ENCODE data around the gene WDPCP.
"Not testable (repeated sequence)": the region's sequence is repeated elsewhere in the genome, so short reads cannot be mapped to it uniquely, and the experiment has no call there.

The WDPCP gene

GRCh38 chr2:63326473-63326872 lies 261.8 kb downstream of the WDPCP start:
- no peak overlapping the region for H3K27ac Mint-ChIP-seq
- H3K27me3 Mint-ChIP-seq, result no peaks in the 10 kb centered on the region
- peaks cover 0 to 2% of the 10 kb centered on the region in 2 donors for H3K9me3 Mint-ChIP-seq
- ATAC-seq (replicated peaks), result no peak
- H3K36me3 Mint-ChIP-seq (ENCODE audit: insufficient read depth), result no peaks in the 10 kb centered on the region
- no peak for DNase-seq
- no peak overlapping the region for H3K4me3 Mint-ChIP-seq
- H3K4me1 Mint-ChIP-seq (ENCODE audit: low read depth in 2 of 2), result no peaks in the 10 kb centered on the region

GRCh38 chr2:63323662-63324061 lies 264.6 kb downstream of the WDPCP start:
- not testable (repeated sequence) for H3K9me3 Mint-ChIP-seq; ATAC-seq (replicated peaks); H3K4me1 Mint-ChIP-seq (ENCODE audit: low read depth in 2 of 2); DNase-seq; H3K36me3 Mint-ChIP-seq (ENCODE audit: insufficient read depth); H3K4me3 Mint-ChIP-seq; H3K27me3 Mint-ChIP-seq; H3K27ac Mint-ChIP-seq

GRCh38 chr2:63321973-63322372 lies 266.3 kb downstream of the WDPCP start:
- H3K27ac Mint-ChIP-seq; H3K36me3 Mint-ChIP-seq (ENCODE audit: insufficient read depth); H3K27me3 Mint-ChIP-seq; DNase-seq; H3K4me3 Mint-ChIP-seq; ATAC-seq (replicated peaks); H3K4me1 Mint-ChIP-seq (ENCODE audit: low read depth in 2 of 2); H3K9me3 Mint-ChIP-seq: not testable (repeated sequence)

- ATAC-seq (replicated peaks) (no peak), DNase-seq (no peak)
- H3K9me3 Mint-ChIP-seq, result peaks cover 0 to 2% of the 10 kb centered on the region in 2 donors
- H3K4me1 Mint-ChIP-seq (ENCODE audit: low read depth in 2 of 2), result peaks cover 0 to 4% of the 10 kb centered on the region in 2 donors
- no peaks in the 10 kb centered on the region for H3K36me3 Mint-ChIP-seq (ENCODE audit: insufficient read depth)
- no peaks in the 10 kb centered on the region for H3K27me3 Mint-ChIP-seq
- no peak overlapping the region for H3K27ac Mint-ChIP-seq
- no peak overlapping the region for H3K4me3 Mint-ChIP-seq
Measured at GRCh38 chr2:63320669-63321068, 267.6 kb downstream of the WDPCP start.

GRCh38 chr2:63310614-63311013 lies 277.7 kb downstream of the WDPCP start:
- Mint-ChIP-seq H3K36me3 (ENCODE audit: insufficient read depth) (peaks cover 2% of the 10 kb centered on the region), H3K27me3 (no peaks in the 10 kb centered on the region), H3K4me3 (no peak overlapping the region), H3K4me1 (ENCODE audit: low read depth in 2 of 2) (no peaks in the 10 kb centered on the region), H3K27ac (no peak overlapping the region), H3K9me3 (peaks cover 8 to 11% of the 10 kb centered on the region in 2 donors)
- no peak for DNase-seq
- no peak for ATAC-seq (replicated peaks)

- Mint-ChIP-seq H3K27ac (no peak overlapping the region), H3K4me3 (no peak overlapping the region), H3K4me1 (ENCODE audit: low read depth in 2 of 2) (peaks cover 0 to 2% of the 10 kb centered on the region in 2 donors), H3K27me3 (no peaks in the 10 kb centered on the region), H3K9me3 (peaks cover 15 to 34% of the 10 kb centered on the region in 2 donors), H3K36me3 (ENCODE audit: insufficient read depth) (no peaks in the 10 kb centered on the region)
- DNase-seq (no peak), ATAC-seq (replicated peaks) (no peak)
Measured at GRCh38 chr2:63301481-63301880, 286.8 kb downstream of the WDPCP start.

- Mint-ChIP-seq H3K4me3 (no peak overlapping the region), H3K4me1 (ENCODE audit: low read depth in 2 of 2) (peaks cover 0 to 2% of the 10 kb centered on the region in 2 donors), H3K27ac (no peak overlapping the region), H3K9me3 (peaks cover 15 to 38% of the 10 kb centered on the region in 2 donors), H3K27me3 (no peaks in the 10 kb centered on the region), H3K36me3 (ENCODE audit: insufficient read depth) (no peaks in the 10 kb centered on the region)
- DNase-seq (no peak), ATAC-seq (replicated peaks) (no peak)
Measured at GRCh38 chr2:63300835-63301234, 287.4 kb downstream of the WDPCP start.

GRCh38 chr2:63287956-63288355 lies 300.3 kb downstream of the WDPCP start:
- peaks cover 11 to 16% of the 10 kb centered on the region in 2 donors for H3K9me3 Mint-ChIP-seq
- no peaks in the 10 kb centered on the region for H3K27me3 Mint-ChIP-seq
- no peak overlapping the region for H3K4me3 Mint-ChIP-seq
- H3K36me3 Mint-ChIP-seq (ENCODE audit: insufficient read depth), result no peaks in the 10 kb centered on the region
- DNase-seq, result no peak
- ATAC-seq (replicated peaks), result no peak
- H3K4me1 Mint-ChIP-seq (ENCODE audit: low read depth in 2 of 2), result no peaks in the 10 kb centered on the region
- no peak overlapping the region for H3K27ac Mint-ChIP-seq

GRCh38 chr2:63286520-63286919 lies 301.8 kb downstream of the WDPCP start:
- peaks cover 11 to 16% of the 10 kb centered on the region in 2 donors for H3K9me3 Mint-ChIP-seq
- H3K4me3 Mint-ChIP-seq; DNase-seq; H3K27ac Mint-ChIP-seq; H3K36me3 Mint-ChIP-seq (ENCODE audit: insufficient read depth); H3K4me1 Mint-ChIP-seq (ENCODE audit: low read depth in 2 of 2); H3K27me3 Mint-ChIP-seq; ATAC-seq (replicated peaks): not testable (repeated sequence)

GRCh38 chr2:63283273-63283672 lies 305.0 kb downstream of the WDPCP start:
- no peak for DNase-seq
- Mint-ChIP-seq H3K27ac (no peak overlapping the region), H3K4me3 (no peak overlapping the region), H3K9me3 (peaks cover 19 to 37% of the 10 kb centered on the region in 2 donors), H3K27me3 (no peaks in the 10 kb centered on the region), H3K36me3 (ENCODE audit: insufficient read depth) (no peaks in the 10 kb centered on the region), H3K4me1 (ENCODE audit: low read depth in 2 of 2) (peaks cover 2 to 6% of the 10 kb centered on the region in 2 donors)
- ATAC-seq (replicated peaks), result no peak

GRCh38 chr2:63272560-63272959 lies 315.7 kb downstream of the WDPCP start:
- no peaks in the 10 kb centered on the region for H3K36me3 Mint-ChIP-seq (ENCODE audit: insufficient read depth)
- no peak for ATAC-seq (replicated peaks)

GRCh38 chr2:63270717-63271116 lies 317.6 kb downstream of the WDPCP start:
- ATAC-seq (replicated peaks), result no peak
- no peak for DNase-seq
- Mint-ChIP-seq H3K27me3 (no peaks in the 10 kb centered on the region), H3K36me3 (ENCODE audit: insufficient read depth) (no peaks in the 10 kb centered on the region), H3K4me1 (ENCODE audit: low read depth in 2 of 2) (no peaks in the 10 kb centered on the region), H3K27ac (no peak overlapping the region), H3K9me3 (peaks cover 18 to 45% of the 10 kb centered on the region in 2 donors), H3K4me3 (no peak overlapping the region)

More at GRCh38 chr2:63272560-63272959, 315.7 kb downstream of the WDPCP start:
- no peak overlapping the region for H3K27ac Mint-ChIP-seq
- DNase-seq, result no peak
- no peaks in the 10 kb centered on the region for H3K27me3 Mint-ChIP-seq
- no peak overlapping the region for H3K4me3 Mint-ChIP-seq
- H3K4me1 Mint-ChIP-seq (ENCODE audit: low read depth in 2 of 2), result peaks cover 0 to 2% of the 10 kb centered on the region in 2 donors
- H3K9me3 Mint-ChIP-seq, result peaks cover 21 to 56% of the 10 kb centered on the region in 2 donors

GRCh38 chr2:63268946-63269345 lies 319.3 kb downstream of the WDPCP start:
- Mint-ChIP-seq H3K4me1 (ENCODE audit: low read depth in 2 of 2) (peaks cover 0 to 3% of the 10 kb centered on the region in 2 donors), H3K36me3 (ENCODE audit: insufficient read depth) (no peaks in the 10 kb centered on the region), H3K4me3 (no peak overlapping the region), H3K27ac (no peak overlapping the region), H3K9me3 (peaks cover 12 to 29% of the 10 kb centered on the region in 2 donors), H3K27me3 (no peaks in the 10 kb centered on the region)
- DNase-seq, result no peak
- ATAC-seq (replicated peaks), result no peak

- Mint-ChIP-seq H3K9me3 (no peaks in the 10 kb centered on the region), H3K36me3 (ENCODE audit: insufficient read depth) (no peaks in the 10 kb centered on the region), H3K27ac (no peak overlapping the region), H3K4me3 (no peak overlapping the region), H3K27me3 (no peaks in the 10 kb centered on the region), H3K4me1 (ENCODE audit: low read depth in 2 of 2) (peaks cover 3% of the 10 kb centered on the region in 2 donors)
- DNase-seq (no peak), ATAC-seq (replicated peaks) (no peak)
Measured at GRCh38 chr2:63261137-63261621, 327.1 kb downstream of the WDPCP start.

- peaks cover 0 to 3% of the 10 kb centered on the region in 2 donors for H3K4me1 Mint-ChIP-seq (ENCODE audit: low read depth in 2 of 2)
- H3K27ac Mint-ChIP-seq, result no peak overlapping the region
- no peaks in the 10 kb centered on the region for H3K27me3 Mint-ChIP-seq
- no peak for DNase-seq
- ATAC-seq (replicated peaks), result peak; percentile 69
- no peak overlapping the region for H3K4me3 Mint-ChIP-seq
- H3K36me3 Mint-ChIP-seq (ENCODE audit: insufficient read depth), result no peaks in the 10 kb centered on the region
- H3K9me3 Mint-ChIP-seq, result no peaks in the 10 kb centered on the region
Measured at GRCh38 chr2:63257473-63257872, 330.8 kb downstream of the WDPCP start.
